Natural killer cell treated with Interleukin-12 subunit alpha and Interleukin-12 subunit beta and Interleukin-15 and Interleukin-18, amount 100 ng/mL, for 72 hours (primary cell): Measurements from ENCODE around the gene RANGAP1. TPM values are rescaled to one million over a fixed set of nuclear protein-coding genes. Genes with fewer than 3 reads are reported as not detected.
A peak's percentile ranks its signal among the peaks of the same experiment; 100 is the strongest.

Experiments
- ATAC-seq, 2 donors: fragments of 150-1000 bp; cut with Tn5 transposase in 1 of 2; sonication (Bioruptor Pico), chemical (Tn5 transposase) in 1 of 2; 2 replicates each; pipeline ENCODE4 v1.10.0; 2021
- DNase-seq: peaks from one replicate; pipeline ENCODE4 v3.0.0; 2022; ENCODE audit warnings: low spot score
- H3K27ac Mint-ChIP-seq, 2 donors: 1 replicate in 1 of 2; 2 replicates in 1 of 2; pipeline ENCODE4 v1.8.0; 2022; ENCODE audit warnings: mixed read lengths in 2 of 2, mild to moderate bottlenecking in 1 of 2, moderate library complexity in 1 of 2
- H3K27me3 Mint-ChIP-seq, 2 donors: 1 replicate in 1 of 2; 2 replicates in 1 of 2; pipeline ENCODE4 v1.8.0; 2022; ENCODE audit warnings: mixed read lengths in 2 of 2
- H3K36me3 Mint-ChIP-seq: one replicate; pipeline ENCODE4 v1.8.0; 2022; ENCODE audit warnings: mixed read lengths
- H3K4me1 Mint-ChIP-seq, 2 donors: 1 replicate in 1 of 2; 2 replicates in 1 of 2; pipeline ENCODE4 v1.8.0; 2022; ENCODE audit warnings: low read depth in 2 of 2, mixed read lengths in 2 of 2, mild to moderate bottlenecking in 1 of 2
- H3K4me3 Mint-ChIP-seq: one replicate; pipeline ENCODE4 v1.8.0; 2022; ENCODE audit warnings: mixed read lengths
- H3K9me3 Mint-ChIP-seq: 2 replicates; pipeline ENCODE4 v1.8.0; 2022; ENCODE audit warnings: mixed read lengths
- total RNA-seq, 2 donors: library from RNA; stranded (reverse); gene quantifications; one replicate each; pipeline ENCODE4 v1.2.3, GENCODE V29; 2022

Gene RANGAP1, protein sequence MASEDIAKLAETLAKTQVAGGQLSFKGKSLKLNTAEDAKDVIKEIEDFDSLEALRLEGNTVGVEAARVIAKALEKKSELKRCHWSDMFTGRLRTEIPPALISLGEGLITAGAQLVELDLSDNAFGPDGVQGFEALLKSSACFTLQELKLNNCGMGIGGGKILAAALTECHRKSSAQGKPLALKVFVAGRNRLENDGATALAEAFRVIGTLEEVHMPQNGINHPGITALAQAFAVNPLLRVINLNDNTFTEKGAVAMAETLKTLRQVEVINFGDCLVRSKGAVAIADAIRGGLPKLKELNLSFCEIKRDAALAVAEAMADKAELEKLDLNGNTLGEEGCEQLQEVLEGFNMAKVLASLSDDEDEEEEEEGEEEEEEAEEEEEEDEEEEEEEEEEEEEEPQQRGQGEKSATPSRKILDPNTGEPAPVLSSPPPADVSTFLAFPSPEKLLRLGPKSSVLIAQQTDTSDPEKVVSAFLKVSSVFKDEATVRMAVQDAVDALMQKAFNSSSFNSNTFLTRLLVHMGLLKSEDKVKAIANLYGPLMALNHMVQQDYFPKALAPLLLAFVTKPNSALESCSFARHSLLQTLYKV
- total RNA-seq = 100 to 1,000 TPM; 101 to 216 TPM

DNA sequence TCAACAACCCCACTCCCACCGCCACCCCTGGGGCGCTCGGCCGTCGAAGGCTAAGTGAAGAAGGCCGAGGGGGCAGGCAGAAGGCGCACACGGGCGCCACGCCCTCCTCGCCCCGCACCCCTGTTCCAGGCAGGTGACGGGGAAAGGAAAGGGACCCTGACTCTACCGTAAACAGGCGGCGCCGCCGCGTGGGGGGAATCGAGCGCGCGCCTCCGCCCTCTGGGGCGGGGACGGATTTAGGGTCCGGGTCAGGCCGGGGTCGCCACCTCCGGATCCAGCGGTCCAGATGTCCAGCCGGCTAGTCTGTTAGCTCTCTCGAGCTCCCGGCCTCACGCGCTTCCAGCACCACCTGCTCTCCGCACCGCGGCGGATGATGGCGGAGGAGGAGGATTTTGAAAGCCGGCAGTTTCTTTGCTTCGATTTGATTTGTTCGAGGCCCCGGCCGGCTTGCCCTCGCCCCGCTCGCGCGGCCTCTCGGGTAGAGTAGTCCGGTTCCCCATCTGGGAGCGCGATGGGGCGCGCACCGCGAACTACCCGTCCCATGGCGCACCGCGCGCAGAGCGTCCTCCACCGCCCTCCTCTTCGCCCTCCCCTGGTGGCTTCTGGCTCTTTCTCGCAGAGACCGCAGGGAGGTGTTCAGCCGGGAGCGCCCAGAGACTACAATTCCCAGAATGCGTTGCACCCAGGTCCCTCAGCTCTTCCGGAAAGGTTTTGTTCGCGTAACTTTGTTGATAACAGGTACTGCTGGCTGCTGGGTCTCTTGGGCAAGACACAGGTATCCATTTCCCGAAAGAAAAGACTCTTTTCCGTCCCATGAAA, at the start of gene RANGAP1:
RANGAP1 (minus strand) TSS at position 368 of the 819 bp plus-strand sequence. CDS start 5,143 bp downstream, outside the sequence.
- peak within 1 kb of the TSS; percentile 88 for H3K4me3 Mint-ChIP-seq
- H3K27ac Mint-ChIP-seq = peak within 1 kb of the TSS; percentile 88 to 94
- no peaks in the 10 kb centered on the region for H3K9me3 Mint-ChIP-seq
- DNase-seq (peak; percentile 100), ATAC-seq (peak; percentile 98 to 99)
- peaks cover 24 to 27% of the 10 kb centered on the region in 2 donors for H3K4me1 Mint-ChIP-seq
- H3K27me3 Mint-ChIP-seq = no peaks in the 10 kb centered on the region
- peaks cover 12% of the 10 kb centered on the region for H3K36me3 Mint-ChIP-seq

DNA sequence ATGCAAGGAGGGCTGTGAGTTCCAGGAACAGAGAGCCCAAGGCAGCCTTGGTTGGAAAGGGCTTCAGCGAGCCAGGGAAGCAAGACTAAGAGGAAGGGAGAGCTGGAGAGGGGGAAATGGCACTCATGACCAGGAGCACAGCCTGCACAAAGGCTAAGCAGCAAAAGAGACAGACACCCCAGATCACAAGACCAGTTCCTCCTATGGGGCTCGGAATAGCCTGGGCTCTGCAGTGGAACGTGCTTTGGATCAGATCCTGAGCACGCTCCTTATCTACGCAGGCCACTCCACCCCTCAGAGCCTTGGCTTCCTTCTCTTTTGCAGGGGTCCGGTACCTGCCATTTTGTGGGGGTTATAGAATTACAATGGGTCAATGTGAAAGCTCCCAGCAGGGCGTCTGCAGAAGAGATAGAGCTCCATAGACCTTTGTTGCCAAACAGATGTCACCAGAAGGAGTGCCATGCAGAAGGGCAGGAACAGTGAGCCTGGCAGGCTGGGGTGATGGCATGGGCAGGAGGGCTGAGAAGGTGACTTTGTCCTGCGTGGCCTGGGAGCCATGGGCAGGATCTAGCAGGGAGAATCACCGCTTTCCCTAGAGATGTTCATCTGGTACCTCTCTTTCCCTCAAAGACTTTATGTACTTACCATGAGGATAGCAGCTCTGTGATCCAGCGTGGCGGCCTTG, 49.1 kb upstream of the RANGAP1 start:
- H3K9me3 Mint-ChIP-seq = no peaks in the 10 kb centered on the region
- peaks cover 0 to 4% of the 10 kb centered on the region in 2 donors for H3K4me1 Mint-ChIP-seq
- no peaks in the 10 kb centered on the region for H3K27me3 Mint-ChIP-seq
- DNase-seq (peak; percentile 15), ATAC-seq (no peak)
- peak overlapping the region in 1 of 2 donors; percentile 35 for H3K27ac Mint-ChIP-seq
- no peak overlapping the region for H3K4me3 Mint-ChIP-seq
- no peaks in the 10 kb centered on the region for H3K36me3 Mint-ChIP-seq

DNA sequence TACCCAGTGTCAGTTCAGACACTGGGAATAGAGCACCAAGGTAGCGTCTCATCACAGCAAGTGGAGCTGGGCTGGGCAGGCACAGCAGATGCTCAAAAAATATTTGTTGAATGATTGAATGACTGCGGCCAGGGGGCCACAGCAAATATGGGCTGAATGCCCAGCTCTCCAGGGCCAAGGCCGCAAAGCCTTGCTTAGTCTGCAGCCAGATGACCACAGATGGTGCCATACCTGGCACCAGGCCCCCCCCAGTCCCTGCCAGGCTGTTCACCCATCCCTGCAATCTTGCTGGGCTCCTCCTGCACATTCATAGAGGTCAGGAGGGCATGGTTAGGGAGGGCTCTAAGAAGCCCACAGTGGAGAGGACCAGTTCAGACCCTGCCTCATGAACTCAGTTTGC, 48.2 kb upstream of the RANGAP1 start:
- Mint-ChIP-seq H3K4me3 (no peak overlapping the region), H3K9me3 (no peaks in the 10 kb centered on the region), H3K4me1 (peaks cover 0 to 4% of the 10 kb centered on the region in 2 donors), H3K36me3 (no peaks in the 10 kb centered on the region), H3K27ac (no peak overlapping the region), H3K27me3 (no peaks in the 10 kb centered on the region)
- DNase-seq (no peak), ATAC-seq (no peak)

DNA sequence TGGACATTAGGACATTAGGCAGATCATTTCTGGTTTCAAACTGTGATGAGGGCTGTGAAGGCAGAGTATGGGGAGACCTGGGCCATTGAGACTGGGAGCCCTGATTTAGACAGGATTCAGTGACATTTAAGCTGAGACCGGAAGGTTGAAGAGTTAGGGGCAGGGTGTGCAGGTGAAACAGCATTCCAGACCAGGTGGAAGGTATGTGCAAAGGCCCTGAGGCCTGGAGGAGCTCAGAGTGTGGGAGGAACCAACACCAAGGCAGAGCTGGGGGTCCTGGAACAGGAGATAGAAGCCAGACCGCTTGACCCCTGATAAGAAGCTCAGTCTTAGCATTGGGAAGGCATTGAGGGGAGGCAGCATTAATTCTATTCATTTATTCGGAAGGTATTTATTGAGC, 47.8 kb upstream of the RANGAP1 start:
- ATAC-seq = no peak
- H3K4me3 Mint-ChIP-seq = no peak overlapping the region
- no peak overlapping the region for H3K27ac Mint-ChIP-seq
- no peaks in the 10 kb centered on the region for H3K36me3 Mint-ChIP-seq
- no peaks in the 10 kb centered on the region for H3K27me3 Mint-ChIP-seq
- H3K4me1 Mint-ChIP-seq = peaks cover 0 to 4% of the 10 kb centered on the region in 2 donors
- DNase-seq = no peak
- H3K9me3 Mint-ChIP-seq = no peaks in the 10 kb centered on the region

DNA sequence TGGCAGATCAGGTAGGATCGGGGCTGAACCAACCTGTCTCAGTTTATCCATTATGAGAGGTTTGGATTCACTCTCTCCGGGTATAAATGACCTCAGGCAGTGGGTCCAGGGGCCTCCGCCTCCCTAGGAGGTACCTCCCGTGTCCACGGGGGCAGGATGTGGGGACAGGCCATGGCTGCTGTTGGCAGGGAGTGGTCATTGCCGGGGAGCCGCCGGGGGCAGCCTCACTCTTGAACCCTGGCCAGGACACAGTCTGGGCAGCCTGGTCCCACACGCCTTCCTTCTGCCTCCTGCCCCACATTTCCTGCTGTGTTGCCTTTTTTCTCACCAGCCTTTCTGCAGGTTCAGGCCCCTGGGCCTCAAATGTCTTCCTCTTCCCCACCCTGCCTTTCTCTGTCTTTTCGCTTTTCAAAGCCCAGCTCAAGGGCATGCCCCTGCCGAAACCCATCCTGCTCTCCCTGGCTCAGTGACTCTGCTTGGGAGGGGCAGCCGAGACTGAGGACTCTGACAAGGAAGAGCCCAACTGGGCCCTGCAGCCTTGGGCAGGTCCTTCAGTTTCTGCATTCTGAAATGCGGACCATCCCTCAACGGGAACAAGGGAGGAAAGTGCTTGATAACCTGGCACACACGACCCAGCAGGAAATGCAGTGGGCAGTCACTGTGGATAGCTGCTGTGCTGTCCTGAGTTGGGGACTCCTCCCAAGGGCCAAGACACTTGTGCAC, 46.4 kb upstream of the RANGAP1 start:
- Mint-ChIP-seq H3K36me3 (no peaks in the 10 kb centered on the region), H3K9me3 (no peaks in the 10 kb centered on the region), H3K27me3 (no peaks in the 10 kb centered on the region), H3K4me1 (peaks cover 0 to 4% of the 10 kb centered on the region in 2 donors), H3K27ac (no peak overlapping the region), H3K4me3 (no peak overlapping the region)
- ATAC-seq (peak in 1 of 2 donors; percentile 20), DNase-seq (no peak)

DNA sequence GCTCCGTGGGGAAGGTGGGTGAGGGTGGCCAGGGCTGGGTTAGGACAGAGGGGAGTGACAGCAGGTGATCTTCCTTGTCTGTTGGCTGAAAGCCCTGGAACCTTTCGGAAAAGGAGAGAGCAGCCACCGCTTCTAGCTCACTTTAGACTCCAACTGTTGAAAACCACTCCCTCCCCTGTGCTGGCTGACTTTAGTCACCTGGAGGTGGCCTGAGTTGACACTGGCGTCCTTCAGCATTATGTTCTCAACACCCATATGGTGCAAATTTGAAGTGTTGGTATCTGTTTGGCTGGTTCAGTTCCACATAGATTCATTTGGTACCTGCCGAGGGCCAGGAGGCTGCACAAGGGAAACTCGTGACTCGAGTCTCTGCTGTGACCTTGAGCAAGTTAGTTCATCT, 44.2 kb upstream of the RANGAP1 start:
- Mint-ChIP-seq H3K27me3 (no peaks in the 10 kb centered on the region), H3K27ac (no peak overlapping the region), H3K4me1 (no peaks in the 10 kb centered on the region), H3K9me3 (no peaks in the 10 kb centered on the region), H3K36me3 (no peaks in the 10 kb centered on the region), H3K4me3 (no peak overlapping the region)
- no peak for DNase-seq
- no peak for ATAC-seq

DNA sequence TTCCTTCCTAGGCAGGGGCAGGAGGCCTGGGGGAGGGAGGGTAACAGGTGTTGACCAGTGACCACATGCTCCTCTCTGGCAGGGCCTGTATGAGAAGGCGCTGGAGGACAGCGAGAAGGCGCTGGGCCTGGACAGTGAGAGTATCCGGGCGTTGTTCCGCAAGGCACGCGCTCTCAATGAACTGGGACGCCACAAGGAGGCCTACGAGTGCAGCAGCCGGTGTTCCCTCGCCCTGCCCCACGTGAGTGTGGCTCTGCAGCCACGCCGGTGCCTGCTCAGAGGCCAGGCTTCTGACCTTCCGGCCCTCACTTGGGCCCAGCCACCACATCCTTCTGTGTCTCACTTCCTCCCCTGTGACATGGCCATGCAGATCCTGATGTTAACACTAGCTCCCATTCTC, 41.1 kb upstream of the RANGAP1 start:
- DNase-seq (peak; percentile 47), ATAC-seq (no peak)
- Mint-ChIP-seq H3K36me3 (peaks cover 7% of the 10 kb centered on the region), H3K4me1 (peaks cover 0 to 4% of the 10 kb centered on the region in 2 donors), H3K9me3 (no peaks in the 10 kb centered on the region), H3K4me3 (no peak overlapping the region), H3K27me3 (no peaks in the 10 kb centered on the region), H3K27ac (peak overlapping the region in 1 of 2 donors; percentile 15)

DNA sequence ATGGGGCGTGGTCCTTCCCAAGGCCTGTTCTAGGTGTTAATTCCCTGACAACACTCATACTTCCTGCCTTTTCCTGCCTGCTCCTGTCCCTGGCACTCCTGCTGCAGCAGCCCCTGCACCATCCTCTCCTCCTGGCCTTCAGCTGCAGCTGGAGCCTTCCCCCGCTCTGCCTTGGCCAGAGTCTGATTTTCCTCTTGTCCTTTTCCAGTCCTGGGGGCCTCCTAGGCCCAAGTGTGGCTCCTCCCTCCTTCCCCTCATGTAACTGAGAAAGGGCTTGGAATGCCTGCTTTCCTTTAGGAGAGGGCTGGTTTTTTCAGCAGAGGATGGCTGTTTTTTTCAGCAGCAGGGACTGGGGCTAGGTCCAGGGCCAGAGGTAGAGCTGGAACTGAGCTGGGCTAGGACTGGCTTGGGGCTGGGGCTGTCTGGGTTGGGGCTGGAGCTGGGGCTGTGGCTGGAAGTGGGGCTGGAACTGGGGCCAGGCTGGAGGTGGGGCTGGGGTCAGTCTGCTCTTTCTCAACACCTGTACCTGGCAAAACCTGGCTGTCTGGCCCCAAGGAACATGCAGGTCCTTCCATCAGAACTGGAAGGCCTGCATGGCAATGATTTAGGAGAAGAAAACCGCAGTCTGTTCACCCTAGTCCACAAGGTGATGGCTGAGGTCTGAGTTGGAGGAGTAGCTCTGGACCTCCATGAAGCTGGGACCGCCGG, 39.0 kb upstream of the RANGAP1 start:
- H3K27me3 Mint-ChIP-seq = no peaks in the 10 kb centered on the region
- H3K9me3 Mint-ChIP-seq = no peaks in the 10 kb centered on the region
- no peak for ATAC-seq
- no peak overlapping the region for H3K4me3 Mint-ChIP-seq
- peaks cover 7% of the 10 kb centered on the region for H3K36me3 Mint-ChIP-seq
- peak; percentile 57 for DNase-seq
- peaks cover 0 to 7% of the 10 kb centered on the region in 2 donors for H3K4me1 Mint-ChIP-seq
- no peak overlapping the region for H3K27ac Mint-ChIP-seq

DNA sequence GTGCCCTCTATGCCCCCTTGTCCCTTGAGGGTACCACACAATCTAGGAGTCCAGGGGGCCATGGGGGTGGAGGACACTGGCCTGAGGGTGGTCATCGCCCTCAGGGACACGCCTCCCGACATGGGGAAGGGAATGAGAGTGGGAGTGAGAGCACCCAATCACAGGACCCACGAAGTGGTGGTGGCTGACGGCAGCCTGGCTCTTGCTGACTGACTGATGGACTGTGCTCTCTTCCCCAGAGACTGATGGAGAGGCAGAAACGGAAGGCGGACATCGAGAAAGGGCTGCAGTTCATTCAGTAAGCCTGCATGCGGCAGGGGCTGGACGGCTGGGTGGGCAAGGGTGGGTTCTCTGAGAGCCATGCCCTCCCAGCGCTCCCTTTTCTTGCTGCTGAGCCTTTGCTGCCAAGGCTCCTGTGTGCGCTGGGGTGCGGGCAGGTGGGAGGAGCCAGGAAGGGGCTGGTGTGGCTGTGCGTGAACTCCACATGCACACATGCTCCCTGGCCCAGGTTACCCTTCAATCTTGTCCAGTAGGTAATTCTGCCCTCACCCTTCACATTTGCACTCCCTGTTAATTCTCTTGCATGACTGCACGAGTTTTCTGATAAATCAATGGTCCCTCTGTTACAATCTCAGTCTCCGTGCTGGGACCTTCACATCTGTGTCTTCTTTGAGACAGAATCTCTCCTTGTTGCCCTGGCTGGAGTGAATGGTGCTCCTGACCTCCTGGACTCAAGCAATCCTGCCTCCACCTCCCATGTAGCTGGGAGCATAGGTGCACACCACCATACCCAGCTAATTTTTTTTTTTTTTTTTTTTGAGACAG, 34.6 kb upstream of the RANGAP1 start:
- H3K4me3 Mint-ChIP-seq = no peak overlapping the region
- no peaks in the 10 kb centered on the region for H3K9me3 Mint-ChIP-seq
- no peak for ATAC-seq
- peaks cover 7% of the 10 kb centered on the region for H3K36me3 Mint-ChIP-seq
- DNase-seq = no peak
- no peak overlapping the region for H3K27ac Mint-ChIP-seq
- no peaks in the 10 kb centered on the region for H3K27me3 Mint-ChIP-seq
- peaks cover 6 to 13% of the 10 kb centered on the region in 2 donors for H3K4me1 Mint-ChIP-seq

DNA sequence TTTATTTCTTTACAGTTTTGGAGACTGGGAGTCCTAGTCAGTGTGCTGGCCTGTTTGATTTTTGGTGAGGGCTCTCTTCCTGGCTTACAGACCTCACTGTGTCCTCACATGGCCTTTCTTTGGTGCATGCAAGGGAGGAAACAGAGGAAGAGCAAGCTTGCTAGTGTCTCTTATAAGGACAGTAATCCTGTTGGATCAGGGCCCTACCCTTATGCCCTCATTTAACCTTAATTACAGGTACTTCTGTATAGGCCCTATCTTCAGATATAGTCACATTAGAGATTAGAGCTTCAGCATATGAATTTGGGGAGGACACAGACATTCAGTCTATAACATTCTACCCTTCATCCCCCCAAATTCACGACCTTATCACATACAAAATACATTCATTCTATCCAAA, 29.6 kb upstream of the RANGAP1 start:
- Mint-ChIP-seq H3K4me3 (no peak overlapping the region), H3K9me3 (no peaks in the 10 kb centered on the region), H3K4me1 (peaks cover 13 to 14% of the 10 kb centered on the region in 2 donors), H3K36me3 (no peaks in the 10 kb centered on the region), H3K27ac (no peak overlapping the region), H3K27me3 (no peaks in the 10 kb centered on the region)
- ATAC-seq (no peak), DNase-seq (no peak)

DNA sequence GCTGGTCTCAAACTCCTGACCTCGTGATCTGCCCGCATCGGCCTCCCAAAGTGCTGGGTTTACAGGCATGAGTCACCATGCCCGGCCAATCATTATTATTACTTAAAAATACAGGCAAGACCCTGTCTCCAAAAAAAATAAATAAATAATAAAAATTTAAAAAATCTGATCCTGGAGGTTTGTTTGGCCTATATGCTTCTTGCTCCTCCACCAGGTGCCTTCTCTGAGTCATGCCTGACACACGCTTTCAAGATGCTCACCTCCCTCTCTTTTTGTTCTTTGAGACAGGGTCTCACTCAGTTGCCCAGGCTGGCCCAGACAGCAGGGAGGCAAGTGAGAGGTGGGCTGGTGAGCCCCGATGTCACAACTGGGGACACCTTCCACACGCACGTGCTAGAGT, 28.8 kb upstream of the RANGAP1 start:
- H3K9me3 Mint-ChIP-seq = no peaks in the 10 kb centered on the region
- H3K27ac Mint-ChIP-seq = no peak overlapping the region
- H3K36me3 Mint-ChIP-seq = no peaks in the 10 kb centered on the region
- peaks cover 13 to 14% of the 10 kb centered on the region in 2 donors for H3K4me1 Mint-ChIP-seq
- no peak overlapping the region for H3K4me3 Mint-ChIP-seq
- DNase-seq = no peak
- no peaks in the 10 kb centered on the region for H3K27me3 Mint-ChIP-seq
- no peak for ATAC-seq

DNA sequence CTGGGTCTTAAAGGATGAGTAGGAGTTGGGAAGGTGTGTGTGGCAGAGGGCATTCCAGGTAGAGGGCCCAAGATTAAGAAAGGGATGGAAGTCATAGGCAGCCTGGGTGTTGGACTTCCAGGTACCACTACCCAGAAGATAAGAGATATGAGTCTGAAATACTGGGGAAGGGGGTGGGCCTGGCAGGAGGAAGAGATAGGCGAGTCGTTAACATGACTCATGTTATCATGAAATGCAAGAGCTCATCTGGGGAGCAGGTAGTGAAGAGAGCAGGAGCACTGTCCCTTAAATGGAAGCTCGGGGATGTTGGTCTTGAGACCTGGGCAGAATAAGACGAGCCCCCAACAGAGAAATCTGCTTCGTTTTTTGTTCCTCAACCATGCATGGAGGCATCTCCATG, 25.5 kb upstream of the RANGAP1 start:
- no peak overlapping the region for H3K4me3 Mint-ChIP-seq
- peak overlapping the region in 1 of 2 donors; percentile 4 for H3K27ac Mint-ChIP-seq
- DNase-seq (no peak), ATAC-seq (no peak)
- no peaks in the 10 kb centered on the region for H3K27me3 Mint-ChIP-seq
- H3K4me1 Mint-ChIP-seq = peaks cover 24 to 25% of the 10 kb centered on the region in 2 donors
- no peaks in the 10 kb centered on the region for H3K9me3 Mint-ChIP-seq
- H3K36me3 Mint-ChIP-seq = no peaks in the 10 kb centered on the region
